Smooth muscle cell (in vitro differentiated cells): ENCODE data around the gene SAMD8. TPM values are rescaled to one million over a fixed set of nuclear protein-coding genes. Genes with fewer than 3 reads are reported as not detected.

Source experiments
- DNase-seq: peaks from one replicate; lab custom pipeline; 2025; ENCODE audit not compliant: unreplicated experiment; lab: John Stamatoyannopoulos, UW
- H2AFZ ChIP-seq: fragments of 200-600 bp; sonication (generic); 2 replicates; pipeline ENCODE4 v1.6.0; 2016; ENCODE audit warnings: antibody characterized with exemption, low read depth, mild to moderate bottlenecking
- H3F3A ChIP-seq: fragments of 200-600 bp; sonication (generic); 2 replicates; pipeline ENCODE4 v1.6.0; 2017; ENCODE audit warnings: antibody characterized with exemption, low read depth
- H3K27ac ChIP-seq: fragments of 200-600 bp; sonication (generic); 2 replicates; pipeline ENCODE4 v1.5.1; 2016; ENCODE audit warnings: low read depth, mild to moderate bottlenecking
- H3K27me3 ChIP-seq: fragments of 200-600 bp; sonication (generic); 2 replicates; pipeline ENCODE4 v1.6.1; 2016; ENCODE audit warnings: low read depth, mild to moderate bottlenecking
- H3K36me3 ChIP-seq: fragments of 200-600 bp; sonication (generic); 2 replicates; pipeline ENCODE4 v1.5.1; 2016; ENCODE audit warnings: low read depth
- H3K4me1 ChIP-seq: fragments of 200-600 bp; sonication (generic); 2 replicates; pipeline ENCODE4 v1.5.1; 2016; ENCODE audit warnings: low read depth
- H3K4me2 ChIP-seq: fragments of 200-600 bp; sonication (generic); 2 replicates; pipeline ENCODE4 v1.6.0; 2016; ENCODE audit warnings: mild to moderate bottlenecking
- H3K4me3 ChIP-seq: fragments of 200-600 bp; sonication (generic); 2 replicates; pipeline ENCODE4 v1.5.1; 2016; ENCODE audit warnings: mild to moderate bottlenecking
- H3K79me2 ChIP-seq: fragments of 200-600 bp; sonication (generic); 2 replicates; pipeline ENCODE4 v1.6.0; 2016; ENCODE audit warnings: low read depth, mild to moderate bottlenecking
- H3K9ac ChIP-seq: fragments of 200-600 bp; sonication (generic); 2 replicates; pipeline ENCODE4 v1.6.0; 2016; ENCODE audit warnings: low read depth
- H3K9me3 ChIP-seq: fragments of 200-600 bp; sonication (generic); replicated peaks from 2 replicates; pipeline ENCODE4 v1.5.1; 2016; ENCODE audit warnings: low read depth
- H4K20me1 ChIP-seq: fragments of 200-600 bp; sonication (generic); 2 replicates; pipeline ENCODE4 v1.6.0; 2016; ENCODE audit warnings: low read depth
- WGBS: methylation state at CpG from one replicate; pipeline ENCODE4 v1.1.7; 2016; ENCODE audit warnings: low lambda C conversion rate; 5-methylcytosine and 5-hydroxymethylcytosine counted together
- polyA plus RNA-seq: library from polyadenylated mRNA; unstranded; fragments of >200 nt; fragmentation: Nextera tagmentation; extraction: Ambion mirVana; gene quantifications from 2 replicates; pipeline ENCODE4 v1.2.1, GENCODE V29; 2016
- total RNA-seq: library from RNA; depleted of rRNA; stranded (reverse); fragments of >200 nt; gene quantifications from 2 replicates; pipeline ENCODE4 v1.2.3, GENCODE V29; 2014
- TF ChIP-seq, protein P1 (sequence below): fragments of 200-600 bp; sonication (generic); IDR thresholded peaks from 2 replicates; pipeline ENCODE4 v1.5.1; 2017; ENCODE audit warnings: borderline replicate concordance, mild to moderate bottlenecking, antibody characterized with exemption; ENCODE audit not compliant: insufficient read depth, poor library complexity, severe bottlenecking

The SAMD8 gene
- total and polyA plus RNA-seq, 2 experiments from 2014 or later, result 7.4 to 30.1 TPM

DNA sequence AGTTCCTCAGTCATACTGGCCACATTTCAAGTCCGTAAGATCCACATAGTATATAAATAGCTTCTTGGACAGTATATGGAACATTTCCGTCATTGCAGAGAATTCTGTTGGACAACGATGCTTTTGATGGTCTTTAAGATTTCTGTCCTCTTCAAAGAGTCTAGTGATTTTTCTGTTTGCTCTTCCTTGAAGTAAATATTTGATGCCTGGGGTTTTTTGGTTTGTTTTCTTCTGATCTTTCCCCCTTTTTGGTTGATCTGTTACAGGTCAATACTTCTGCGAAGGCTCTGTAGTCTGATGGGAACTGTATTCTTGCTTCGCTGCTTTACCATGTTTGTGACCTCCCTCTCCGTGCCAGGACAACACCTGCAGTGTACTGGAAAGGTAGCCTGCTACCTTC is 56.8 kb downstream of the SAMD8 start:
- Histone ChIP-seq H3K79me2 (peaks cover 10% of the 10 kb centered on the region), H3K4me2 (no peak overlapping the region), H3K4me1 (no peaks in the 10 kb centered on the region), H3F3A (no peaks in the 10 kb centered on the region), H4K20me1 (peaks cover 67% of the 10 kb centered on the region), H3K36me3 (peaks cover 3% of the 10 kb centered on the region), H3K9me3 (no peaks in the 10 kb centered on the region), H3K27me3 (no peaks in the 10 kb centered on the region), H3K9ac (no peak overlapping the region), H2AFZ (no peak overlapping the region), H3K27ac (no peak overlapping the region), H3K4me3 (no peak overlapping the region)
- 96% methylated on average over 6 of the region's 6 CpGs for WGBS
- DNase-seq, result no peak
- TF ChIP-seq, protein P1, sequence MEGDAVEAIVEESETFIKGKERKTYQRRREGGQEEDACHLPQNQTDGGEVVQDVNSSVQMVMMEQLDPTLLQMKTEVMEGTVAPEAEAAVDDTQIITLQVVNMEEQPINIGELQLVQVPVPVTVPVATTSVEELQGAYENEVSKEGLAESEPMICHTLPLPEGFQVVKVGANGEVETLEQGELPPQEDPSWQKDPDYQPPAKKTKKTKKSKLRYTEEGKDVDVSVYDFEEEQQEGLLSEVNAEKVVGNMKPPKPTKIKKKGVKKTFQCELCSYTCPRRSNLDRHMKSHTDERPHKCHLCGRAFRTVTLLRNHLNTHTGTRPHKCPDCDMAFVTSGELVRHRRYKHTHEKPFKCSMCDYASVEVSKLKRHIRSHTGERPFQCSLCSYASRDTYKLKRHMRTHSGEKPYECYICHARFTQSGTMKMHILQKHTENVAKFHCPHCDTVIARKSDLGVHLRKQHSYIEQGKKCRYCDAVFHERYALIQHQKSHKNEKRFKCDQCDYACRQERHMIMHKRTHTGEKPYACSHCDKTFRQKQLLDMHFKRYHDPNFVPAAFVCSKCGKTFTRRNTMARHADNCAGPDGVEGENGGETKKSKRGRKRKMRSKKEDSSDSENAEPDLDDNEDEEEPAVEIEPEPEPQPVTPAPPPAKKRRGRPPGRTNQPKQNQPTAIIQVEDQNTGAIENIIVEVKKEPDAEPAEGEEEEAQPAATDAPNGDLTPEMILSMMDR, result no peak

GRCh38 chr10:75170215-75170614 is 58.8 kb downstream of the SAMD8 start:
- TF ChIP-seq, protein P1, result no peak
- Histone ChIP-seq H3K27me3 (no peaks in the 10 kb centered on the region), H2AFZ (no peak overlapping the region), H3K4me3 (no peak overlapping the region), H3K79me2 (peaks cover 14% of the 10 kb centered on the region), H3K36me3 (peaks cover 3% of the 10 kb centered on the region), H3K4me1 (no peaks in the 10 kb centered on the region), H3K9me3 (no peaks in the 10 kb centered on the region), H4K20me1 (peaks cover 59% of the 10 kb centered on the region), H3K4me2 (no peak overlapping the region), H3K9ac (no peak overlapping the region), H3F3A (no peaks in the 10 kb centered on the region), H3K27ac (no peak overlapping the region)
- no peak for DNase-seq
- WGBS, result 61% methylated on average over 1 of the region's 1 CpG

- 96% methylated on average over 2 of the region's 2 CpGs for WGBS
- H3K79me2 ChIP-seq, result peaks cover 4% of the 10 kb centered on the region
- H3K27ac ChIP-seq, result no peak overlapping the region
- no peak overlapping the region for H3K9ac ChIP-seq
- TF ChIP-seq, protein P1, result no peak
- H3K4me1 ChIP-seq, result no peaks in the 10 kb centered on the region
- H3K36me3 ChIP-seq, result peaks cover 3% of the 10 kb centered on the region
- no peak overlapping the region for H3K4me2 ChIP-seq
- peaks cover 11% of the 10 kb centered on the region for H3F3A ChIP-seq
- peaks cover 48% of the 10 kb centered on the region for H4K20me1 ChIP-seq
- H3K27me3 ChIP-seq, result no peaks in the 10 kb centered on the region
- no peak overlapping the region for H2AFZ ChIP-seq
- DNase-seq, result no peak
- no peak overlapping the region for H3K4me3 ChIP-seq
- no peaks in the 10 kb centered on the region for H3K9me3 ChIP-seq
These were observed 63.6 kb downstream of the SAMD8 start for GRCh38 chr10:75175046-75175445.

- 95% methylated on average over 6 of the region's 6 CpGs for WGBS
- Histone ChIP-seq H3K79me2 (peaks cover 4% of the 10 kb centered on the region), H3K4me3 (no peak overlapping the region), H2AFZ (no peak overlapping the region), H3K9ac (no peak overlapping the region), H3F3A (peaks cover 12% of the 10 kb centered on the region), H3K4me1 (no peaks in the 10 kb centered on the region), H3K4me2 (no peak overlapping the region), H4K20me1 (peaks cover 48% of the 10 kb centered on the region), H3K36me3 (peaks cover 3% of the 10 kb centered on the region), H3K9me3 (no peaks in the 10 kb centered on the region), H3K27ac (no peak overlapping the region), H3K27me3 (no peaks in the 10 kb centered on the region)
- TF ChIP-seq, protein P1, result no peak
- no peak for DNase-seq
These were observed 64.6 kb downstream of the SAMD8 start for GRCh38 chr10:75176046-75176445.
